ENCODE results near the gene DNAJC15.

- TF ChIP-seq POLR2A (IDR thresholded peaks at IDR 0.05; ENCODE audit: low read length), result no peak
- no peak for TF ChIP-seq GATA1 (IDR thresholded peaks at IDR 0.05; ENCODE audit: low read depth, low read length)
These were observed 39.4 kb upstream of the DNAJC15 start for GRCh38 chr13:42984026-42984425.

All from erythroblast (primary cell).